Measurements from ENCODE around the gene ATP5F1B.

ATP5F1B gene

DNA sequence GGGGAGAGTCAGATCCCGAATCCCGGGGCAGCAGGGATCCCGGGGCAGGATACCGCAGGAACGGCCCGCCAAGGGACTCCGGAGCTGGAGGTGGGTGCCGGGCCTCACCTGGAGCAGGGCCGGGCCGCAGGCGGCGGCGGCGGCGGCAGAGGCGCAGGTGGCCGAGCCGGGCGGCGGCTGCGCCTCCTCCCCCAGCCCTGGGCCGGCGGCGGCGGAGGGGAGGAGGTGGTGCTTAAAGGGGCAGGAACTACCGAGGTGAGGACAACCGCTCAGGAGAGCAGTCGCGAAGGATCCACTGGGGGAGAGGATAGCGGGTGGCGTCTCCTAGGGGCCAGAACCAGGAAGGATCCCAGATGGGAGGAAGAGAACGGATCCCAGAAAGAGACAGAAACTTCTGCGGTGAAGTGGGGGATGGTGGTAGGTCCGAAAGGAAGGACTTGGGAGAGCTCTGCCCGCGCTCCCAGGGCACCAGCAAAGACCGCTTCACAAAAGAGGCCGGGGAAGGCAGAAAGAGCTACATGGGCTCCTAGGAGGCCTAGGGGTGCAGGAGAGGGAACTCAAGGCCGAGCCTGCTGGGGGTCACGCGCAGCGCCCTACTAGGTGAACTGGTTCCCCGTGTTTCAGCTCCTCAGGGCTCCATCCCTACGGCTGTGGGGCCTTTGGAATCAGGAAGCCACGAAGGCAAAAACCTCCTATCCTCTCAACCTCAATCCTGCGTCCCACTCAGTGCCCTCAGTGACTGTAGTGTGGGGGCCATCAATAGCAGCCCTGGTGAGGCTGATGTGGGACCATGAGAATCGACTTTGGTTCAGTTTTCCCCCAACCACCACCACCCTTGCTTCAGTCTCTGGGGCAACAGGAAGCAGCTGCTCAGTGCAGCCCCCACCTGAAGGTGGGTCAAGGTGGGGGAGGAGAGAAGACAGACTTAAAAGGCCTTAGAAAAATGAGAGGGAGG lies 10.7 kb downstream of the ATP5F1B start:
- Histone ChIP-seq H2AFZ (peak overlapping the region; percentile 82), H3K4me1 (peaks cover 45% of the 10 kb centered on the region), H3K27ac (peak overlapping the region; percentile 93), H3K9ac (peak overlapping the region; percentile 8), H3K4me3 (ENCODE audit: low read depth, low read length) (peak overlapping the region; percentile 66), H3K27me3 (ENCODE audit: control insufficient read depth, insufficient read depth, low read length) (no peaks in the 10 kb centered on the region), H3K9me3 (ENCODE audit: control insufficient read depth, low read length) (no peaks in the 10 kb centered on the region), H3K4me2 (ENCODE audit: low read length) (peak overlapping the region; percentile 76), H3K79me2 (peaks cover 12% of the 10 kb centered on the region), H3K36me3 (ENCODE audit: control insufficient read depth, insufficient read depth, low read length) (peaks cover 9% of the 10 kb centered on the region)
- TF ChIP-seq, protein P1, sequence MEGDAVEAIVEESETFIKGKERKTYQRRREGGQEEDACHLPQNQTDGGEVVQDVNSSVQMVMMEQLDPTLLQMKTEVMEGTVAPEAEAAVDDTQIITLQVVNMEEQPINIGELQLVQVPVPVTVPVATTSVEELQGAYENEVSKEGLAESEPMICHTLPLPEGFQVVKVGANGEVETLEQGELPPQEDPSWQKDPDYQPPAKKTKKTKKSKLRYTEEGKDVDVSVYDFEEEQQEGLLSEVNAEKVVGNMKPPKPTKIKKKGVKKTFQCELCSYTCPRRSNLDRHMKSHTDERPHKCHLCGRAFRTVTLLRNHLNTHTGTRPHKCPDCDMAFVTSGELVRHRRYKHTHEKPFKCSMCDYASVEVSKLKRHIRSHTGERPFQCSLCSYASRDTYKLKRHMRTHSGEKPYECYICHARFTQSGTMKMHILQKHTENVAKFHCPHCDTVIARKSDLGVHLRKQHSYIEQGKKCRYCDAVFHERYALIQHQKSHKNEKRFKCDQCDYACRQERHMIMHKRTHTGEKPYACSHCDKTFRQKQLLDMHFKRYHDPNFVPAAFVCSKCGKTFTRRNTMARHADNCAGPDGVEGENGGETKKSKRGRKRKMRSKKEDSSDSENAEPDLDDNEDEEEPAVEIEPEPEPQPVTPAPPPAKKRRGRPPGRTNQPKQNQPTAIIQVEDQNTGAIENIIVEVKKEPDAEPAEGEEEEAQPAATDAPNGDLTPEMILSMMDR (IDR thresholded peaks at IDR 0.05): peak; percentile 57

DNA sequence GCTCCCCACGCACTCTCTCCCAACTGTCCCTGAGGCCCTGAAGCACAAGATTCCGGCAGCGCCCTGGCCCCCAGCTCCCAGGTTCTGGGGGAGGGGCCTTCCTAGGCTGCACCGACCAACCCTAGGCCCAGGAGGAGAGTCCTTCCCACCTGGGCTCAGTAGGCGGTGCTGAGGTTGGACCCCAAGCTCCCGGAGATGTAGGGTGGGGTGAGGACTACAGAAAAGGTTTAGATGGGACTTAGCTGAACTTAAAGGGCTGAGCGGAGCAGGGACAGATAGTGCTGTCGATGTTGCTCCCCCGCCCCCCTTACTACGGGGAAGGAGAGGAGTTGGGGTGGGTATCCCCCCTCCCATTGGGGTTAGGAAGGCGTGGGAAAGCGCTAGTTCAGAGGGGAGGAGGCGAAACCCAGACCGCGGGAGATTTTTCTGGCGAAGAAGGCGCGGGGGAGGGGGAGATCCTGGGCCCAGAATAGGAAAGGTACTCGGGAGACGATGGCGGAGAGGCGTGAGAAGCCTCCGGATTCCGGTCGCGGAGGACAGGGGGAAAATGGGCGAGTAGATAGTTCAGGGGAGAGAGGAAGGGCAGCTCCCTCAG lies 11.4 kb downstream of the ATP5F1B start:
- H3K9ac ChIP-seq: peak overlapping the region; percentile 8
- no peaks in the 10 kb centered on the region for H3K9me3 ChIP-seq (ENCODE audit: control insufficient read depth, low read length)
- H3K27ac ChIP-seq: peak overlapping the region; percentile 93
- TF ChIP-seq, protein P1 (IDR thresholded peaks at IDR 0.05): no peak
- H3K4me3 ChIP-seq (ENCODE audit: low read depth, low read length): peak overlapping the region; percentile 66
- peak overlapping the region; percentile 80 for H2AFZ ChIP-seq
- peaks cover 9% of the 10 kb centered on the region for H3K36me3 ChIP-seq (ENCODE audit: control insufficient read depth, insufficient read depth, low read length)
- H3K4me2 ChIP-seq (ENCODE audit: low read length): peak overlapping the region; percentile 76
- H3K79me2 ChIP-seq: peaks cover 19% of the 10 kb centered on the region
- H3K27me3 ChIP-seq (ENCODE audit: control insufficient read depth, insufficient read depth, low read length): no peaks in the 10 kb centered on the region
- peaks cover 45% of the 10 kb centered on the region for H3K4me1 ChIP-seq

DNA sequence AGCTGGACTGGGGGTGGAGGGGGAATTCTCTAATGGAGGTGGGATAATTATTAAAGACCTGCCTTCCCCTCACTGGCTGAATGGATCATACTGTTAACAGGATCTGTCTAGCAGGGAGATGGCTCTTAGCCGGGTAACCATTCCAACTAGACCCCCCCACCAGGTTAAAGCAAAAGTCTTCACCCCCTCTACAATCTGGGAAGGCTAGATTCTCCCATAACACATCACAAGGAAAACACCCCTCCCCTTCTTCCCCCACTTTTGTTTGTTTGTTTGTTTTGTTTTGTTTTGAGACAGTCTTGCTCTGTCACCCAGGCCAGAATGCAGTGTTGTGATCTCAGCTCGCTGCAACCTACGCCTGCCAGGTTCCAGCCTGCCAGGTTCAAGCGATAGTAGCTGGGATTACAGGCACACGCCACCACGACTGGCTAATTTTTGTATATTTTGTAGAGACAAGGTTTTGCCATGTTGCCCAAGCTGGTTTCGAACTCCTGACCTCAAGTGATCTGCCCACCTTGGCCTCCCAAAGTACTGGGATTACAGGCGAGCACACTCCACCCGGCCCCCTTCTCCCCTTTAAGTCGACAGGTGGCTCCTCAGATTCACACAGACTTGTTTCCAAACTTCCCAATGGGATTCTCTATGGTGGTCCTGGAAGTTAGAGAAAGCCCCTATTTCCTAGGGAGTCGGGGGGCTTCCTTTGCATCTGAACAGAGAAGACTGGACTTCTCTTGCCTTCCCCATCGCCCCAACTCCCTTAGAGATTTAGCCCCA lies 12.1 kb downstream of the ATP5F1B start:
- Histone ChIP-seq H3K27me3 (ENCODE audit: control insufficient read depth, insufficient read depth, low read length) (no peaks in the 10 kb centered on the region), H2AFZ (peak overlapping the region; percentile 80), H3K36me3 (ENCODE audit: control insufficient read depth, insufficient read depth, low read length) (peaks cover 9% of the 10 kb centered on the region), H3K27ac (peak overlapping the region; percentile 93), H3K9ac (no peak overlapping the region), H3K4me2 (ENCODE audit: low read length) (peak overlapping the region; percentile 76), H3K79me2 (peaks cover 22% of the 10 kb centered on the region), H3K4me3 (ENCODE audit: low read depth, low read length) (peak overlapping the region; percentile 66), H3K9me3 (ENCODE audit: control insufficient read depth, low read length) (no peaks in the 10 kb centered on the region), H3K4me1 (peaks cover 45% of the 10 kb centered on the region)
- TF ChIP-seq, protein P1 (IDR thresholded peaks at IDR 0.05): no peak

DNA sequence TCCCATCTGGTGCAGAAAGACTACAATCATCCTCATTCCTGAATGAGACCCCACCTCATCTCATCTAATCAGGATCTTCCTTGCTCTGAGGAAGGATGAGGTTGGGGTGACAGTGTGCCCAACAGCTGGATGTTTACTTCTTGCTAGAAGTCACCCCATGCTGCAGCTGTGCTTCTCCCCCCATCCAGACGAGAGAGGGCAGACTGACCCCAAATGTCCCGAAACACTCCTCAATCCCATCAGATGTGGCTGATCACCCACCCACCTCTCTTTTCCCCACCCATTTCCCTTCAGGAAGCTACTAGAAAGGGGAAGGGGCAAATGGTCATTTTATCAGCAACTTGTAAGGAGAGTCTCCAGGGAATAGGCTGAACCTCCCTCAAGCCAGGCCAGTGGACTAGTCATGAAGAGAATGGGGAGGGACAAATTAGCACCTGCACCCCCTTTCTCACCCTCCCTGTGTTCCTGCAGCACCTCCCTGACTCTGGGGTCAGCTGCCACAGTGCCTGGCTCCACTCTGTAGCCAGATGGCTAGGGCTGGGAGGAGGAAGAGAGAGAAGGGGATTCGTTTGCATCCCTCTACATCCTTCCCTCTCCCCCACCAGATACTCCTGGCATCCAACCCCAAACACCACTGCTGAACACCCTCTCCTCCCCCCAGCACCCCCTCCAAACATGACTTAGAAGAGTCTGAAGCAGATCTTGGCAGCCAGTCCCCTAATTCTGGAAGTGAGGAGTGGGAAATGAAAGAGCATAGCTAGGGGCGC lies 12.9 kb downstream of the ATP5F1B start:
- no peaks in the 10 kb centered on the region for H3K27me3 ChIP-seq (ENCODE audit: control insufficient read depth, insufficient read depth, low read length)
- TF ChIP-seq, protein P1 (IDR thresholded peaks at IDR 0.05): no peak
- peaks cover 45% of the 10 kb centered on the region for H3K4me1 ChIP-seq

More for the DNA sequence above, 12.9 kb downstream of the ATP5F1B start:
- Histone ChIP-seq H3K4me3 (ENCODE audit: low read depth, low read length) (peak overlapping the region; percentile 43), H3K79me2 (peaks cover 22% of the 10 kb centered on the region), H3K4me2 (ENCODE audit: low read length) (peak overlapping the region; percentile 76), H3K27ac (peak overlapping the region; percentile 93), H3K36me3 (ENCODE audit: control insufficient read depth, insufficient read depth, low read length) (peaks cover 7% of the 10 kb centered on the region), H2AFZ (no peak overlapping the region), H3K9me3 (ENCODE audit: control insufficient read depth, low read length) (no peaks in the 10 kb centered on the region), H3K9ac (no peak overlapping the region)

Data from parathyroid adenoma (tissue), 2 donors.